ENCODE measurements around the gene LPAR3. TPM values are rescaled to one million over a fixed set of nuclear protein-coding genes. Genes with fewer than 3 reads are reported as not detected.

Gene LPAR3
- total and polyA plus RNA-seq, 2 experiments from 2014 or later = 10.4 to 36.9 TPM

DNA sequence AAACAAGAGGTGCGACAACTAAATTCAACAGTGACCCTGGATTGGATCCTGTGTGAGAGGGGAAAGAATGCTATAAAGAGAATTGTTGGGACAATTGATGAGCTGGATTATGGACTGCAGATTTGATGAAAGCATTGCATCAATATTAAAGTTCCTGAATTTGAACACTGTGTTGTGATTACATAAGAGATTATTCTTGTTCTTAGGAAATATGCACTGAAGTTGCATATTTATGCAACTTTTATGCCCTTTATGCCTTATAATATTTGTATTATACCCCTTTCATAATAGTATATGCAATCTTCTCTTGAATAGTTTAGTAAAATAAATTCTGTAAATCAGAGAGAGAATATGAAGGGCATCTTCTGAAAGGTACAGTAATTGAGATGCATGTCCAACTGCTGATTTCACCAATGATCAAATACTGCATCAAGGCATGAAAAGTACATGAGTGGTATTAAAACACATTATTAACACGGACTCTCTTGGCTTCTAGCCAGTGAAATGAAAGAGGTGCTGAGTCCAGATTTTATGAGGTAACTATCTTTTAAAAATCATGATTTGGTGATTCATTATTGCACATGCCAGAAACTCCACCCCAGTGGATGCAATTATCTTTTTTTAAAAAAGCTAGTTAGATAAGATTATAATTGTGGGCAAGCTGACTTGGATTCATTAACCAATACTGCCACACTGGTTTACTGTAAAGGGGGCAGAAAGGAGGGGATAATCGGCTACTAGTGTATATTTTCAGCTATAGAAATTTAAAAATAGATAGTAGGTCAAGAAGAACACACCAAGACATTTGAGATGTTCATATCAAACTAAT lies 19.9 kb upstream of the LPAR3 start:
- H3K4me3 Mint-ChIP-seq = no peak overlapping the region
- ATAC-seq (no peak), DNase-seq (ENCODE audit: low spot score) (no peak)
- H3K36me3 ChIP-seq (ENCODE audit: insufficient read depth) = no peaks in the 10 kb centered on the region
- no peak for TF ChIP-seq ZNF331 (CRISPR knock-in tag; IDR thresholded peaks at IDR 0.05; ENCODE audit: low read depth)
- no peak for TF ChIP-seq STAT1 (IDR thresholded peaks at IDR 0.05; ENCODE audit: unreplicated experiment)
- TF ChIP-seq, protein P1, sequence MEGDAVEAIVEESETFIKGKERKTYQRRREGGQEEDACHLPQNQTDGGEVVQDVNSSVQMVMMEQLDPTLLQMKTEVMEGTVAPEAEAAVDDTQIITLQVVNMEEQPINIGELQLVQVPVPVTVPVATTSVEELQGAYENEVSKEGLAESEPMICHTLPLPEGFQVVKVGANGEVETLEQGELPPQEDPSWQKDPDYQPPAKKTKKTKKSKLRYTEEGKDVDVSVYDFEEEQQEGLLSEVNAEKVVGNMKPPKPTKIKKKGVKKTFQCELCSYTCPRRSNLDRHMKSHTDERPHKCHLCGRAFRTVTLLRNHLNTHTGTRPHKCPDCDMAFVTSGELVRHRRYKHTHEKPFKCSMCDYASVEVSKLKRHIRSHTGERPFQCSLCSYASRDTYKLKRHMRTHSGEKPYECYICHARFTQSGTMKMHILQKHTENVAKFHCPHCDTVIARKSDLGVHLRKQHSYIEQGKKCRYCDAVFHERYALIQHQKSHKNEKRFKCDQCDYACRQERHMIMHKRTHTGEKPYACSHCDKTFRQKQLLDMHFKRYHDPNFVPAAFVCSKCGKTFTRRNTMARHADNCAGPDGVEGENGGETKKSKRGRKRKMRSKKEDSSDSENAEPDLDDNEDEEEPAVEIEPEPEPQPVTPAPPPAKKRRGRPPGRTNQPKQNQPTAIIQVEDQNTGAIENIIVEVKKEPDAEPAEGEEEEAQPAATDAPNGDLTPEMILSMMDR (conservative IDR thresholded peaks at IDR 0.05; ENCODE audit: low read depth in 2 of 2) = no peak
- TF ChIP-seq, protein P2, sequence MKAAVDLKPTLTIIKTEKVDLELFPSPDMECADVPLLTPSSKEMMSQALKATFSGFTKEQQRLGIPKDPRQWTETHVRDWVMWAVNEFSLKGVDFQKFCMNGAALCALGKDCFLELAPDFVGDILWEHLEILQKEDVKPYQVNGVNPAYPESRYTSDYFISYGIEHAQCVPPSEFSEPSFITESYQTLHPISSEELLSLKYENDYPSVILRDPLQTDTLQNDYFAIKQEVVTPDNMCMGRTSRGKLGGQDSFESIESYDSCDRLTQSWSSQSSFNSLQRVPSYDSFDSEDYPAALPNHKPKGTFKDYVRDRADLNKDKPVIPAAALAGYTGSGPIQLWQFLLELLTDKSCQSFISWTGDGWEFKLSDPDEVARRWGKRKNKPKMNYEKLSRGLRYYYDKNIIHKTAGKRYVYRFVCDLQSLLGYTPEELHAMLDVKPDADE (IDR thresholded peaks at IDR 0.05) = no peak
- no peak for TF ChIP-seq CREB1 (CRISPR knock-in tag; IDR thresholded peaks at IDR 0.05; ENCODE audit: low read depth)
- TF ChIP-seq, protein P3, sequence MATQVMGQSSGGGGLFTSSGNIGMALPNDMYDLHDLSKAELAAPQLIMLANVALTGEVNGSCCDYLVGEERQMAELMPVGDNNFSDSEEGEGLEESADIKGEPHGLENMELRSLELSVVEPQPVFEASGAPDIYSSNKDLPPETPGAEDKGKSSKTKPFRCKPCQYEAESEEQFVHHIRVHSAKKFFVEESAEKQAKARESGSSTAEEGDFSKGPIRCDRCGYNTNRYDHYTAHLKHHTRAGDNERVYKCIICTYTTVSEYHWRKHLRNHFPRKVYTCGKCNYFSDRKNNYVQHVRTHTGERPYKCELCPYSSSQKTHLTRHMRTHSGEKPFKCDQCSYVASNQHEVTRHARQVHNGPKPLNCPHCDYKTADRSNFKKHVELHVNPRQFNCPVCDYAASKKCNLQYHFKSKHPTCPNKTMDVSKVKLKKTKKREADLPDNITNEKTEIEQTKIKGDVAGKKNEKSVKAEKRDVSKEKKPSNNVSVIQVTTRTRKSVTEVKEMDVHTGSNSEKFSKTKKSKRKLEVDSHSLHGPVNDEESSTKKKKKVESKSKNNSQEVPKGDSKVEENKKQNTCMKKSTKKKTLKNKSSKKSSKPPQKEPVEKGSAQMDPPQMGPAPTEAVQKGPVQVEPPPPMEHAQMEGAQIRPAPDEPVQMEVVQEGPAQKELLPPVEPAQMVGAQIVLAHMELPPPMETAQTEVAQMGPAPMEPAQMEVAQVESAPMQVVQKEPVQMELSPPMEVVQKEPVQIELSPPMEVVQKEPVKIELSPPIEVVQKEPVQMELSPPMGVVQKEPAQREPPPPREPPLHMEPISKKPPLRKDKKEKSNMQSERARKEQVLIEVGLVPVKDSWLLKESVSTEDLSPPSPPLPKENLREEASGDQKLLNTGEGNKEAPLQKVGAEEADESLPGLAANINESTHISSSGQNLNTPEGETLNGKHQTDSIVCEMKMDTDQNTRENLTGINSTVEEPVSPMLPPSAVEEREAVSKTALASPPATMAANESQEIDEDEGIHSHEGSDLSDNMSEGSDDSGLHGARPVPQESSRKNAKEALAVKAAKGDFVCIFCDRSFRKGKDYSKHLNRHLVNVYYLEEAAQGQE (IDR thresholded peaks at IDR 0.05; ENCODE audit: unreplicated experiment) = no peak
- TF ChIP-seq, protein P4, sequence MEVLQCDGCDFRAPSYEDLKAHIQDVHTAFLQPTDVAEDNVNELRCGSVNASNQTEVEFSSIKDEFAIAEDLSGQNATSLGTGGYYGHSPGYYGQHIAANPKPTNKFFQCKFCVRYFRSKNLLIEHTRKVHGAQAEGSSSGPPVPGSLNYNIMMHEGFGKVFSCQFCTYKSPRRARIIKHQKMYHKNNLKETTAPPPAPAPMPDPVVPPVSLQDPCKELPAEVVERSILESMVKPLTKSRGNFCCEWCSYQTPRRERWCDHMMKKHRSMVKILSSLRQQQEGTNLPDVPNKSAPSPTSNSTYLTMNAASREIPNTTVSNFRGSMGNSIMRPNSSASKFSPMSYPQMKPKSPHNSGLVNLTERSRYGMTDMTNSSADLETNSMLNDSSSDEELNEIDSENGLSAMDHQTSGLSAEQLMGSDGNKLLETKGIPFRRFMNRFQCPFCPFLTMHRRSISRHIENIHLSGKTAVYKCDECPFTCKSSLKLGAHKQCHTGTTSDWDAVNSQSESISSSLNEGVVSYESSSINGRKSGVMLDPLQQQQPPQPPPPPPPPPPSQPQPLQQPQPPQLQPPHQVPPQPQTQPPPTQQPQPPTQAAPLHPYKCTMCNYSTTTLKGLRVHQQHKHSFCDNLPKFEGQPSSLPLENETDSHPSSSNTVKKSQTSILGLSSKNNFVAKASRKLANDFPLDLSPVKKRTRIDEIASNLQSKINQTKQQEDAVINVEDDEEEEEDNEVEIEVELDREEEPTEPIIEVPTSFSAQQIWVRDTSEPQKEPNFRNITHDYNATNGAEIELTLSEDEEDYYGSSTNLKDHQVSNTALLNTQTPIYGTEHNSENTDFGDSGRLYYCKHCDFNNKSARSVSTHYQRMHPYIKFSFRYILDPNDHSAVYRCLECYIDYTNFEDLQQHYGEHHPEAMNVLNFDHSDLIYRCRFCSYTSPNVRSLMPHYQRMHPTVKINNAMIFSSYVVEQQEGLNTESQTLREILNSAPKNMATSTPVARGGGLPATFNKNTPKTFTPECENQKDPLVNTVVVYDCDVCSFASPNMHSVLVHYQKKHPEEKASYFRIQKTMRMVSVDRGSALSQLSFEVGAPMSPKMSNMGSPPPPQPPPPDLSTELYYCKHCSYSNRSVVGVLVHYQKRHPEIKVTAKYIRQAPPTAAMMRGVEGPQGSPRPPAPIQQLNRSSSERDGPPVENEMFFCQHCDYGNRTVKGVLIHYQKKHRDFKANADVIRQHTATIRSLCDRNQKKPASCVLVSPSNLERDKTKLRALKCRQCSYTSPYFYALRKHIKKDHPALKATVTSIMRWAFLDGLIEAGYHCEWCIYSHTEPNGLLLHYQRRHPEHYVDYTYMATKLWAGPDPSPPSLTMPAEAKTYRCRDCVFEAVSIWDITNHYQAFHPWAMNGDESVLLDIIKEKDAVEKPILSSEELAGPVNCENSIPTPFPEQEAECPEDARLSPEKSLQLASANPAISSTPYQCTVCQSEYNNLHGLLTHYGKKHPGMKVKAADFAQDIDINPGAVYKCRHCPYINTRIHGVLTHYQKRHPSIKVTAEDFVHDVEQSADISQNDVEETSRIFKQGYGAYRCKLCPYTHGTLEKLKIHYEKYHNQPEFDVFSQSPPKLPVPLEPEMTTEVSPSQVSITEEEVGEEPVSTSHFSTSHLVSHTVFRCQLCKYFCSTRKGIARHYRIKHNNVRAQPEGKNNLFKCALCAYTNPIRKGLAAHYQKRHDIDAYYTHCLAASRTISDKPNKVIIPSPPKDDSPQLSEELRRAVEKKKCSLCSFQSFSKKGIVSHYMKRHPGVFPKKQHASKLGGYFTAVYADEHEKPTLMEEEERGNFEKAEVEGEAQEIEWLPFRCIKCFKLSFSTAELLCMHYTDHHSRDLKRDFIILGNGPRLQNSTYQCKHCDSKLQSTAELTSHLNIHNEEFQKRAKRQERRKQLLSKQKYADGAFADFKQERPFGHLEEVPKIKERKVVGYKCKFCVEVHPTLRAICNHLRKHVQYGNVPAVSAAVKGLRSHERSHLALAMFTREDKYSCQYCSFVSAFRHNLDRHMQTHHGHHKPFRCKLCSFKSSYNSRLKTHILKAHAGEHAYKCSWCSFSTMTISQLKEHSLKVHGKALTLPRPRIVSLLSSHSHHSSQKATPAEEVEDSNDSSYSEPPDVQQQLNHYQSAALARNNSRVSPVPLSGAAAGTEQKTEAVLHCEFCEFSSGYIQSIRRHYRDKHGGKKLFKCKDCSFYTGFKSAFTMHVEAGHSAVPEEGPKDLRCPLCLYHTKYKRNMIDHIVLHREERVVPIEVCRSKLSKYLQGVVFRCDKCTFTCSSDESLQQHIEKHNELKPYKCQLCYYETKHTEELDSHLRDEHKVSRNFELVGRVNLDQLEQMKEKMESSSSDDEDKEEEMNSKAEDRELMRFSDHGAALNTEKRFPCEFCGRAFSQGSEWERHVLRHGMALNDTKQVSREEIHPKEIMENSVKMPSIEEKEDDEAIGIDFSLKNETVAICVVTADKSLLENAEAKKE (CRISPR knock-in tag; IDR thresholded peaks at IDR 0.05) = no peak
- TF ChIP-seq JUNB (IDR thresholded peaks at IDR 0.05; ENCODE audit: unreplicated experiment) = no peak
- no peak for TF ChIP-seq POLR2AphosphoS5 (IDR thresholded peaks at IDR 0.05; ENCODE audit: low read depth)
- TF ChIP-seq EZH2 (IDR thresholded peaks at IDR 0.05; ENCODE audit: low read depth, unreplicated experiment) = no peak
- no peak for TF ChIP-seq ZNF114 (CRISPR knock-in tag; IDR thresholded peaks at IDR 0.05)
- no peak for TF ChIP-seq EZH2phosphoT487 (IDR thresholded peaks at IDR 0.05; ENCODE audit: unreplicated experiment)
- no peak for TF ChIP-seq NANOG (IDR thresholded peaks at IDR 0.05; ENCODE audit: borderline replicate concordance)
- no peaks in the 10 kb centered on the region for H3K27me3 ChIP-seq (ENCODE audit: insufficient read depth)
- H3K79me2 ChIP-seq (replicated peaks; ENCODE audit: insufficient read depth) = no peaks in the 10 kb centered on the region
- no peaks in the 10 kb centered on the region for H3F3A ChIP-seq (replicated peaks; ENCODE audit: low read depth)
- no peaks in the 10 kb centered on the region for H3K9me2 ChIP-seq (ENCODE audit: insufficient read depth)
- no peaks in the 10 kb centered on the region for H3K36me3 Mint-ChIP-seq (ENCODE audit: low read depth)
- H3K4me2 ChIP-seq = no peak overlapping the region
- H3K27me3 Mint-ChIP-seq (ENCODE audit: insufficient read depth, low read depth, poor library complexity) = no peaks in the 10 kb centered on the region
- H4K20me1 ChIP-seq (replicated peaks; ENCODE audit: insufficient read depth) = no peaks in the 10 kb centered on the region
- no peak overlapping the region for H3K27ac Mint-ChIP-seq
- H3K4me1 Mint-ChIP-seq = no peaks in the 10 kb centered on the region; the same call in 2 of the 3 replicates
- no peak overlapping the region for H2AFZ ChIP-seq
- peaks cover 2% of the 10 kb centered on the region; the same call in 1 of the 2 replicates for H3K4me1 ChIP-seq (ENCODE audit: insufficient read depth)
- no peak overlapping the region for H3K27ac ChIP-seq (ENCODE audit: low read depth)
- no peaks in the 10 kb centered on the region for H3K9me3 Mint-ChIP-seq
- no peak overlapping the region for H3K4me3 ChIP-seq

Measured in GM23338 (cell line).